ENCODE data around the gene NTRK3.

GRCh38 chr15:88161636-88162035, 94.9 kb downstream of the NTRK3 start:
- TF ChIP-seq CTCF (IDR thresholded peaks at IDR 0.05; ENCODE audit: insufficient read depth, low read length) (no peak), REST (IDR thresholded peaks at IDR 0.05; ENCODE audit: insufficient replicate concordance, low read depth) (no peak), GABPA (IDR thresholded peaks at IDR 0.05; ENCODE audit: low read depth) (no peak), POLR2AphosphoS5 (IDR thresholded peaks at IDR 0.05; ENCODE audit: low read depth) (no peak)
